ENCODE measurements around the gene RPS6KB2. TPM values are rescaled to one million over a fixed set of nuclear protein-coding genes. Genes with fewer than 3 reads are reported as not detected.

The RPS6KB2 gene
- polyA plus RNA-seq, 1 donor from 2014 or later, result 92.8 TPM

GRCh38 chr11:67441098-67441563 is 12.8 kb downstream of the RPS6KB2 start:
- TF ChIP-seq EZH2 (IDR thresholded peaks at IDR 0.05; ENCODE audit: borderline replicate concordance, insufficient read depth, low read length, poor library complexity, severe bottlenecking) (no peak), TAF1 (IDR thresholded peaks at IDR 0.05; ENCODE audit: low read depth) (no peak), POLR2AphosphoS5 (IDR thresholded peaks at IDR 0.05) (no peak), EP300 (conservative IDR thresholded peaks at IDR 0.05; ENCODE audit: poor library complexity, severe bottlenecking) (no peak), REST (IDR thresholded peaks at IDR 0.05; ENCODE audit: borderline replicate concordance) (no peak), SMC3 (conservative IDR thresholded peaks at IDR 0.05; ENCODE audit: poor library complexity) (no peak), MXI1 (conservative IDR thresholded peaks at IDR 0.05; ENCODE audit: poor library complexity, severe bottlenecking) (no peak), RAD21 (conservative IDR thresholded peaks at IDR 0.05) (no peak), CTCF (IDR thresholded peaks at IDR 0.05; ENCODE audit: poor library complexity, severe bottlenecking) (no peak)
- no peaks in the 10 kb centered on the region for H3K27me3 ChIP-seq (ENCODE audit: insufficient read depth, low read depth, low read length)
- no peak overlapping the region for H3K27ac ChIP-seq (ENCODE audit: low read length)
- H3K9me3 ChIP-seq (ENCODE audit: low read length), result no peaks in the 10 kb centered on the region
- H3K9me2 ChIP-seq (ENCODE audit: insufficient read depth, low read length), result no peaks in the 10 kb centered on the region
- no peak overlapping the region for H2AFZ ChIP-seq (ENCODE audit: low read depth, low read length)
- no peaks in the 10 kb centered on the region for H3K79me2 ChIP-seq (replicated peaks; ENCODE audit: insufficient read depth, low read length)
- no peak overlapping the region for H3K4me3 ChIP-seq (ENCODE audit: low read length)
- H4K20me1 ChIP-seq (ENCODE audit: insufficient read depth), result no peaks in the 10 kb centered on the region
- no peaks in the 10 kb centered on the region for H3K36me3 ChIP-seq (ENCODE audit: insufficient read depth, low read length)
- no peak overlapping the region for H3K9ac ChIP-seq (ENCODE audit: low read length)
- no peak overlapping the region for H3K4me2 ChIP-seq (ENCODE audit: low read length)
- no peaks in the 10 kb centered on the region for H3F3A ChIP-seq (ENCODE audit: insufficient read depth, low read length, poor library complexity, severe bottlenecking)

DNA sequence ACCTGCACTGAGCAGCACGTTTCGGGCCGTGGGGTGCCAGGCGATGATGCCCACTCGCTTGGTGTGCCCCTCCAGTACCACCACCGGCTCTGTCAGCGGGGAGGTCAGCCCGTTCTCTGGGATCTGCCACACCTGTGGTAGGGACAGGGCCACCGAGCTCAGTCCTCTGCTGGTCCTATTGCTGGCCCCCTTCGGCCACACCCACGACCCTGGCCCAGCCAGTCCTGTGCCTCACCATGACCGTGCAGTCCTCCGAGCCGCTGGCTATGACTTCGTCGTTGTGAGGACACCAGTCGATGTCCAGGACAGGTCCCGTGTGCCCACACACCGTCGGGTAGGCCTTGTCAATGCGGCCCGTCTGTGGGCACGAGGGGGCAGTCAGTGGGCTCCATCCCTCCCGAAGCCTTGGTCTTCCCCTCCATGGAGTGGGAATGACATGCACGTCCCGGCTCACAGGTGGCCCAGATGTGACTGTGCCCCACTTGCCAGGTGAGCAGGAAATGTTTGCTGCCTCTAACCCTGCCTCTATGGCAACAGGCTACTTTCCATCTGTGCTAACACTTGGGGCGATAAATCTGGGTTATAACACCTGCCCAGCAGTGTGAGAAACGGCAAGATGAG is 13.5 kb downstream of the RPS6KB2 start:
- no peak overlapping the region for H3K27ac ChIP-seq (ENCODE audit: low read length)
- no peaks in the 10 kb centered on the region for H3K9me2 ChIP-seq (ENCODE audit: insufficient read depth, low read length)
- H3K4me3 ChIP-seq (ENCODE audit: low read length), result no peak overlapping the region
- H3K4me2 ChIP-seq (ENCODE audit: low read length), result no peak overlapping the region
- no peaks in the 10 kb centered on the region for H3K27me3 ChIP-seq (ENCODE audit: insufficient read depth, low read depth, low read length)
- H3K79me2 ChIP-seq (replicated peaks; ENCODE audit: insufficient read depth, low read length), result no peaks in the 10 kb centered on the region
- no peaks in the 10 kb centered on the region for H3F3A ChIP-seq (ENCODE audit: insufficient read depth, low read length, poor library complexity, severe bottlenecking)
- TF ChIP-seq REST (IDR thresholded peaks at IDR 0.05; ENCODE audit: borderline replicate concordance) (no peak), MXI1 (conservative IDR thresholded peaks at IDR 0.05; ENCODE audit: poor library complexity, severe bottlenecking) (no peak), EP300 (conservative IDR thresholded peaks at IDR 0.05; ENCODE audit: poor library complexity, severe bottlenecking) (no peak), RAD21 (conservative IDR thresholded peaks at IDR 0.05) (no peak), SMC3 (conservative IDR thresholded peaks at IDR 0.05; ENCODE audit: poor library complexity) (no peak), EZH2 (IDR thresholded peaks at IDR 0.05; ENCODE audit: borderline replicate concordance, insufficient read depth, low read length, poor library complexity, severe bottlenecking) (no peak), CTCF (IDR thresholded peaks at IDR 0.05; ENCODE audit: poor library complexity, severe bottlenecking) (no peak), POLR2AphosphoS5 (IDR thresholded peaks at IDR 0.05) (no peak)
- no peak overlapping the region for H3K9ac ChIP-seq (ENCODE audit: low read length)
- H3K9me3 ChIP-seq (ENCODE audit: low read length), result no peaks in the 10 kb centered on the region
- H4K20me1 ChIP-seq (ENCODE audit: insufficient read depth), result no peaks in the 10 kb centered on the region
- no peak overlapping the region for H2AFZ ChIP-seq (ENCODE audit: low read depth, low read length)
- H3K36me3 ChIP-seq (ENCODE audit: insufficient read depth, low read length), result no peaks in the 10 kb centered on the region
